ENCODE data around the gene CIRBP. TPM values are rescaled to one million over a fixed set of nuclear protein-coding genes. Genes with fewer than 3 reads are reported as not detected.

CIRBP gene
- total RNA-seq, 1 experiment from 2014 or later = 263 TPM

- H3K14ac ChIP-seq (ENCODE audit: insufficient read depth, low read length) = no peak overlapping the region
- no peaks in the 10 kb centered on the region for H3K27me3 ChIP-seq (ENCODE audit: insufficient read depth, low read length)
- H2AK5ac ChIP-seq (ENCODE audit: insufficient read length, low read length) = no peak overlapping the region
- H3K9ac ChIP-seq (ENCODE audit: extremely low read depth, insufficient read length, low read length) = no peak overlapping the region
- H3K23me2 ChIP-seq (ENCODE audit: insufficient read length, low read depth, low read length, poor library complexity, severe bottlenecking) = peaks cover 4% of the 10 kb centered on the region
- no peak overlapping the region for H3K56ac ChIP-seq (ENCODE audit: insufficient read length, low read depth, low read length)
- no peak overlapping the region for H3K18ac ChIP-seq (ENCODE audit: insufficient read length, low read depth, low read length)
- H3K9me3 Mint-ChIP-seq = no peaks in the 10 kb centered on the region
- H3K4ac ChIP-seq (ENCODE audit: low read depth, low read length) = no peak overlapping the region
- peaks cover 14% of the 10 kb centered on the region for H3K27me3 Mint-ChIP-seq (ENCODE audit: low read depth)
- no peaks in the 10 kb centered on the region for H3K9me3 ChIP-seq (ENCODE audit: control insufficient read depth, low read depth, low read length)
- no peak overlapping the region for H3T11ph ChIP-seq (ENCODE audit: low read length)
- no peak overlapping the region for H3K23ac ChIP-seq (ENCODE audit: insufficient read length, low read depth, low read length)
- no peak overlapping the region for H3K27ac ChIP-seq (ENCODE audit: insufficient read length, low read depth, low read length)
- H3K4me3 Mint-ChIP-seq = no peak overlapping the region
- no peak overlapping the region for H3K4me2 ChIP-seq (ENCODE audit: insufficient read depth, insufficient read length, low read length)
- H2BK20ac ChIP-seq (ENCODE audit: low read depth, low read length, poor library complexity, severe bottlenecking) = no peak overlapping the region
- H3K36me3 Mint-ChIP-seq (ENCODE audit: insufficient read depth in 1 of 3, low read depth in 3 of 3) = no peaks in the 10 kb centered on the region
- H3K79me2 ChIP-seq (ENCODE audit: insufficient read depth, low read length) = peaks cover 2% of the 10 kb centered on the region; the same call in 1 of the 2 replicates
- H3K4me1 Mint-ChIP-seq = peaks cover 0 to 18% of the 10 kb centered on the region in 2 experiments; a peak in 2 of 4 replicates
- no peak for DNase-seq
- no peak overlapping the region for H2BK12ac ChIP-seq (ENCODE audit: insufficient read length, low read depth, low read length)
- H4K20me1 ChIP-seq (ENCODE audit: control insufficient read depth, insufficient read depth, insufficient read length) = no peaks in the 10 kb centered on the region
- TF ChIP-seq, protein P1, sequence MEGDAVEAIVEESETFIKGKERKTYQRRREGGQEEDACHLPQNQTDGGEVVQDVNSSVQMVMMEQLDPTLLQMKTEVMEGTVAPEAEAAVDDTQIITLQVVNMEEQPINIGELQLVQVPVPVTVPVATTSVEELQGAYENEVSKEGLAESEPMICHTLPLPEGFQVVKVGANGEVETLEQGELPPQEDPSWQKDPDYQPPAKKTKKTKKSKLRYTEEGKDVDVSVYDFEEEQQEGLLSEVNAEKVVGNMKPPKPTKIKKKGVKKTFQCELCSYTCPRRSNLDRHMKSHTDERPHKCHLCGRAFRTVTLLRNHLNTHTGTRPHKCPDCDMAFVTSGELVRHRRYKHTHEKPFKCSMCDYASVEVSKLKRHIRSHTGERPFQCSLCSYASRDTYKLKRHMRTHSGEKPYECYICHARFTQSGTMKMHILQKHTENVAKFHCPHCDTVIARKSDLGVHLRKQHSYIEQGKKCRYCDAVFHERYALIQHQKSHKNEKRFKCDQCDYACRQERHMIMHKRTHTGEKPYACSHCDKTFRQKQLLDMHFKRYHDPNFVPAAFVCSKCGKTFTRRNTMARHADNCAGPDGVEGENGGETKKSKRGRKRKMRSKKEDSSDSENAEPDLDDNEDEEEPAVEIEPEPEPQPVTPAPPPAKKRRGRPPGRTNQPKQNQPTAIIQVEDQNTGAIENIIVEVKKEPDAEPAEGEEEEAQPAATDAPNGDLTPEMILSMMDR (conservative IDR thresholded peaks at IDR 0.05) = no peak
- H3K27ac Mint-ChIP-seq = no peak overlapping the region
- no peak overlapping the region for H4K5ac ChIP-seq (ENCODE audit: insufficient read length, low read depth, low read length)
- H2AFZ ChIP-seq (ENCODE audit: low read length) = no peak overlapping the region
- no peak overlapping the region for H2BK15ac ChIP-seq (ENCODE audit: low read depth, low read length)
- no CpG with 5 or more reads among the region's 24 CpGs for WGBS (ENCODE audit: extremely low coverage, insufficient read length, low lambda C conversion rate)
- no peaks in the 10 kb centered on the region for H3K4me1 ChIP-seq (ENCODE audit: insufficient read depth, low read length)
- H2BK120ac ChIP-seq (ENCODE audit: low read depth, low read length, poor library complexity, severe bottlenecking) = no peak overlapping the region
- H4K91ac ChIP-seq (ENCODE audit: insufficient read length, low read depth, low read length) = no peak overlapping the region
- H2BK5ac ChIP-seq (ENCODE audit: insufficient read length, low read length) = no peak overlapping the region
- H3K79me1 ChIP-seq (ENCODE audit: insufficient read depth, low read depth, low read length, poor library complexity, severe bottlenecking) = no peaks in the 10 kb centered on the region
- H4K8ac ChIP-seq (replicated peaks; ENCODE audit: insufficient read length, low read depth, low read length) = no peak overlapping the region
These were observed 21.1 kb downstream of the CIRBP start for GRCh38 chr19:1290196-1290702.
